ENCODE measurements around the gene NCKAP5. TPM values are rescaled to one million over a fixed set of nuclear protein-coding genes. Genes with fewer than 3 reads are reported as not detected.
A peak's percentile ranks its signal among the peaks of the same experiment; 100 is the strongest.

Gene NCKAP5
- total RNA-seq, 1 donor from 2014 or later = 0.87 TPM

GRCh38 chr2:133489146-133489545, 79.1 kb downstream of the NCKAP5 start:
- no peak overlapping the region for H3K27ac Mint-ChIP-seq (ENCODE audit: unreplicated experiment)
- no peaks in the 10 kb centered on the region for H3K9me3 Mint-ChIP-seq (ENCODE audit: low read depth)
- no peaks in the 10 kb centered on the region for H3K27me3 Mint-ChIP-seq (ENCODE audit: low read depth)
- DNase-seq (ENCODE audit: low spot score) = no peak
- H3K4me3 Mint-ChIP-seq (ENCODE audit: unreplicated experiment) = no peak overlapping the region
- H3K4me1 Mint-ChIP-seq (ENCODE audit: low read depth) = peaks cover 39% of the 10 kb centered on the region
- no peak for TF ChIP-seq CTCF (IDR thresholded peaks at IDR 0.05)
- H3K36me3 Mint-ChIP-seq (ENCODE audit: low read depth) = no peaks in the 10 kb centered on the region

- no peaks in the 10 kb centered on the region for H3K9me3 Mint-ChIP-seq (ENCODE audit: low read depth)
- peaks cover 39% of the 10 kb centered on the region for H3K4me1 Mint-ChIP-seq (ENCODE audit: low read depth)
- H3K27ac Mint-ChIP-seq (ENCODE audit: unreplicated experiment) = peak overlapping the region; percentile 87
- H3K36me3 Mint-ChIP-seq (ENCODE audit: low read depth) = no peaks in the 10 kb centered on the region
- H3K27me3 Mint-ChIP-seq (ENCODE audit: low read depth) = no peaks in the 10 kb centered on the region
- TF ChIP-seq CTCF (IDR thresholded peaks at IDR 0.05) = no peak
- H3K4me3 Mint-ChIP-seq (ENCODE audit: unreplicated experiment) = peak overlapping the region; percentile 1
- DNase-seq (ENCODE audit: low spot score) = no peak
Measured at GRCh38 chr2:133486771-133487191, 81.5 kb downstream of the NCKAP5 start.

GRCh38 chr2:133485868-133486267, 82.4 kb downstream of the NCKAP5 start:
- no peak for TF ChIP-seq CTCF (IDR thresholded peaks at IDR 0.05)
- Mint-ChIP-seq H3K4me1 (ENCODE audit: low read depth) (peaks cover 36% of the 10 kb centered on the region), H3K27me3 (ENCODE audit: low read depth) (no peaks in the 10 kb centered on the region), H3K27ac (ENCODE audit: unreplicated experiment) (no peak overlapping the region), H3K36me3 (ENCODE audit: low read depth) (no peaks in the 10 kb centered on the region), H3K4me3 (ENCODE audit: unreplicated experiment) (no peak overlapping the region), H3K9me3 (ENCODE audit: low read depth) (no peaks in the 10 kb centered on the region)
- no peak for DNase-seq (ENCODE audit: low spot score)

GRCh38 chr2:133484784-133485183, 83.5 kb downstream of the NCKAP5 start:
- H3K9me3 Mint-ChIP-seq (ENCODE audit: low read depth) = no peaks in the 10 kb centered on the region
- no peaks in the 10 kb centered on the region for H3K27me3 Mint-ChIP-seq (ENCODE audit: low read depth)
- no peak for DNase-seq (ENCODE audit: low spot score)
- H3K27ac Mint-ChIP-seq (ENCODE audit: unreplicated experiment) = no peak overlapping the region
- H3K36me3 Mint-ChIP-seq (ENCODE audit: low read depth) = no peaks in the 10 kb centered on the region
- no peak for TF ChIP-seq CTCF (IDR thresholded peaks at IDR 0.05)
- no peak overlapping the region for H3K4me3 Mint-ChIP-seq (ENCODE audit: unreplicated experiment)
- peaks cover 28% of the 10 kb centered on the region for H3K4me1 Mint-ChIP-seq (ENCODE audit: low read depth)

- H3K4me1 Mint-ChIP-seq (ENCODE audit: low read depth) = peaks cover 23% of the 10 kb centered on the region
- DNase-seq (ENCODE audit: low spot score) = no peak
- H3K27ac Mint-ChIP-seq (ENCODE audit: unreplicated experiment) = no peak overlapping the region
Measured at GRCh38 chr2:133484106-133484505, 84.2 kb downstream of the NCKAP5 start.

More at GRCh38 chr2:133484106-133484505, 84.2 kb downstream of the NCKAP5 start:
- H3K4me3 Mint-ChIP-seq (ENCODE audit: unreplicated experiment) = no peak overlapping the region
- H3K36me3 Mint-ChIP-seq (ENCODE audit: low read depth) = no peaks in the 10 kb centered on the region
- H3K9me3 Mint-ChIP-seq (ENCODE audit: low read depth) = no peaks in the 10 kb centered on the region
- no peak for TF ChIP-seq CTCF (IDR thresholded peaks at IDR 0.05)
- no peaks in the 10 kb centered on the region for H3K27me3 Mint-ChIP-seq (ENCODE audit: low read depth)

All from chondrocyte (in vitro differentiated cells).